GM23248 (cell line): ENCODE data around the gene COBLL1. TPM values are rescaled to one million over a fixed set of nuclear protein-coding genes. Genes with fewer than 3 reads are reported as not detected.
A peak's percentile ranks its signal among the peaks of the same experiment; 100 is the strongest.

Source experiments
- DNase-seq: peaks from one replicate; pipeline ENCODE4 v3.0.0-alpha.2; 2015
- H2AFZ ChIP-seq: fragments of 200-600 bp; sonication (generic); 2 replicates; pipeline ENCODE4 v1.6.1; 2016; ENCODE audit warnings: antibody characterized with exemption
- H3F3A ChIP-seq: fragments of 200-600 bp; sonication (generic); 2 replicates; pipeline ENCODE4 v1.6.1; 2016; ENCODE audit warnings: mild to moderate bottlenecking, antibody characterized with exemption, mixed run types; ENCODE audit not compliant: insufficient read depth
- H3K27ac ChIP-seq: fragments of 200-600 bp; sonication (generic); 2 replicates; pipeline ENCODE4 v1.5.1; 2016; ENCODE audit warnings: mild to moderate bottlenecking
- H3K27me3 ChIP-seq: fragments of 200-600 bp; sonication (generic); replicated peaks from 2 replicates; pipeline ENCODE4 v1.6.1; 2016; ENCODE audit warnings: mild to moderate bottlenecking; ENCODE audit not compliant: insufficient read depth
- H3K36me3 ChIP-seq: fragments of 200-600 bp; sonication (generic); 2 replicates; pipeline ENCODE4 v1.6.1; 2016; ENCODE audit warnings: low read depth, mild to moderate bottlenecking
- H3K4me1 ChIP-seq: fragments of 200-600 bp; sonication (generic); 2 replicates; pipeline ENCODE4 v1.6.1; 2016; ENCODE audit warnings: mild to moderate bottlenecking; ENCODE audit not compliant: insufficient read depth
- H3K4me2 ChIP-seq: fragments of 200-600 bp; sonication (generic); one replicate; pipeline ENCODE4 v1.6.1; 2016; ENCODE audit warnings: mild to moderate bottlenecking; ENCODE audit not compliant: unreplicated experiment
- H3K4me3 ChIP-seq: fragments of 200-600 bp; sonication (generic); 2 replicates; pipeline ENCODE4 v1.5.1; 2016; ENCODE audit warnings: mild to moderate bottlenecking
- H3K79me2 ChIP-seq: fragments of 200-600 bp; sonication (generic); 2 replicates; pipeline ENCODE4 v1.6.1; 2016; ENCODE audit warnings: mild to moderate bottlenecking; ENCODE audit not compliant: insufficient read depth
- H3K9ac ChIP-seq: fragments of 200-600 bp; sonication (generic); 2 replicates; pipeline ENCODE4 v1.6.1; 2016; ENCODE audit warnings: mild to moderate bottlenecking
- H3K9me2 ChIP-seq: fragments of 200-600 bp; sonication (generic); 2 replicates; pipeline ENCODE4 v1.6.1; 2016; ENCODE audit warnings: mixed run types, mild to moderate bottlenecking, moderate library complexity; ENCODE audit not compliant: insufficient read depth
- H3K9me3 ChIP-seq: fragments of 200-600 bp; sonication (generic); one replicate; pipeline ENCODE4 v1.6.1; 2017; ENCODE audit warnings: low read depth
- H4K20me1 ChIP-seq: fragments of 200-600 bp; sonication (generic); 2 replicates; pipeline ENCODE4 v1.6.0; 2016; ENCODE audit not compliant: insufficient read depth
- EZH2 ChIP-seq: fragments of 200-600 bp; sonication (generic); IDR thresholded peaks from 2 replicates; pipeline ENCODE4 v1.6.1; 2018; ENCODE audit warnings: antibody characterized with exemption, mild to moderate bottlenecking; ENCODE audit not compliant: insufficient read depth, poor library complexity, severe bottlenecking
- EZH2phosphoT487 ChIP-seq: fragments of 200-600 bp; sonication (generic); IDR thresholded peaks from 2 replicates; pipeline ENCODE4 v1.6.1; 2018; ENCODE audit warnings: antibody characterized with exemption, moderate library complexity, mild to moderate bottlenecking, low read depth; ENCODE audit not compliant: insufficient read depth
- WGBS, 2 experiments: methylation state at CpG; one replicate each; pipeline ENCODE4 v1.1.6; 2015 to 2017; ENCODE audit warnings: low lambda C conversion rate in 2 of 2, low coverage in 1 of 2; ENCODE audit errors: missing lambda C conversion rate in 2 of 2; 5-methylcytosine and 5-hydroxymethylcytosine counted together
- in situ Hi-C: fragments of 300-500 bp; cut with MboI; formaldehyde crosslinking; loops from 2 replicates; pipeline ENCODE4 v1.15.0; 2020
- polyA plus RNA-seq: library from polyadenylated mRNA; unstranded; fragments of >200 nt; fragmentation: Nextera tagmentation; extraction: Ambion mirVana; gene quantifications from 2 replicates; pipeline ENCODE4 v1.2.1, GENCODE V29; 2016
- total RNA-seq: library from RNA; depleted of rRNA; stranded (reverse); fragments of >200 nt; shearing (Covaris generic); gene quantifications from 2 replicates; pipeline ENCODE4 v1.2.3, GENCODE V29; 2014

The COBLL1 gene
- total and polyA plus RNA-seq, 2 experiments from 2014 or later, result 1.8 to 2.2 TPM

DNA sequence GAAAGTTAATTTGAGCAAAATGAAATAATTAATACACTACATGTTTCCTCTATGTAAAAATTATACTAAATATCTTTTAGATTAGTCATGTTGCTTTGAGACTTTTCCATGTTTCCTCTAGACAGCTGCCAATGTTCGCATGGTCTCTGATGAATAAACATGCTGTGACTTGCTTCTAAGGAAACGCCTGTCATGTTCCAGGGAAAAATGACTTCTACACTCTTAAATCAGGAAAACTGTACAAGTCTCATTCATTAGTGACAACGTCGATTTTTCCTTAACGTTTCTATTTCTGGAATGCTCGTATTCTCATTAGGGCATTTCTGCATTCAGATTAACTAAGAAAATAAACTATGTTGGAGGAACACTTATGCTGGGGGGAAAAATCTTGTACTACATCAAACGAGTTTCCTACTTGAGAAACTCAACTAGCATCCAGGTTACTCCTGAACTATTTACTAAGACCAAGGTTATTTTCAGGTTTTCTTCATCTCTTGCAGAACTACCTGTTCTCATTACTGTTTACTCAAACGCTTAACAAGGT lies 1.6 kb downstream of the COBLL1 start:
- Histone ChIP-seq H2AFZ (peak overlapping the region; percentile 83), H3K36me3 (no peaks in the 10 kb centered on the region), H3K27me3 (no peaks in the 10 kb centered on the region), H4K20me1 (no peaks in the 10 kb centered on the region), H3K27ac (no peak overlapping the region), H3F3A (peaks cover 11% of the 10 kb centered on the region), H3K4me3 (peak overlapping the region; percentile 79), H3K9ac (no peak overlapping the region), H3K4me2 (peak overlapping the region; percentile 79), H3K79me2 (no peaks in the 10 kb centered on the region), H3K9me3 (no peaks in the 10 kb centered on the region), H3K9me2 (no peaks in the 10 kb centered on the region), H3K4me1 (peaks cover 18% of the 10 kb centered on the region)
- WGBS, 2 experiments, result 8 to 11% methylated on average over 8 of the region's 8 CpGs
- no peak for TF ChIP-seq EZH2
- no peak for TF ChIP-seq EZH2phosphoT487
- peak; percentile 54 for DNase-seq
- in situ Hi-C loops, result no loop called here

DNA sequence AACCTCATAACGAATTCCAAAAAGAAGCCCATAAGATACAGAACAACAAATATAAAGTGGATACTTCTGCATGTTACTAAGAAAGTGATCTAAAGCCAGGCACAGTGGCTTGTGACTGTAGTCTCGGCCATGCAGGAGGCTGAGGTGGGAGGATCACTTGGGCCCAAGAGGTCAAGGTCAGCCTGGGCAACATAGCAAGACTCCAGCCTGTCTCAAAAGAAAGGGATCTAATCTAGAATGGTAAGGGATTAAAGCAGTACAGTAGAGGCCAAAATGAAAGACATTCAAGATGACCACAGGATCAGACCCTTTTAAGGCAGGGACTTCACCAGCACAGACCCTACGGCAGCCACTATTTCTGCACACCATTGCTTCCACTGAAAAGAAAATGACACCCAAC lies 3.8 kb downstream of the COBLL1 start:
- in situ Hi-C loops, result no loop called here
- no peaks in the 10 kb centered on the region for H4K20me1 ChIP-seq
- no peak overlapping the region for H3K27ac ChIP-seq
- no peak overlapping the region for H3K9ac ChIP-seq
- H3K36me3 ChIP-seq, result no peaks in the 10 kb centered on the region
- no peak overlapping the region for H3K4me2 ChIP-seq
- no peaks in the 10 kb centered on the region for H3K9me2 ChIP-seq
- no peak overlapping the region for H2AFZ ChIP-seq
- 94% methylated on average over 3 of the region's 3 CpGs for WGBS, 2 experiments
- TF ChIP-seq EZH2phosphoT487 (no peak), EZH2 (no peak)
- H3K79me2 ChIP-seq, result no peaks in the 10 kb centered on the region
- no peak for DNase-seq
- H3F3A ChIP-seq, result peaks cover 2% of the 10 kb centered on the region
- no peaks in the 10 kb centered on the region for H3K27me3 ChIP-seq
- H3K9me3 ChIP-seq, result no peaks in the 10 kb centered on the region
- peaks cover 10% of the 10 kb centered on the region for H3K4me1 ChIP-seq
- no peak overlapping the region for H3K4me3 ChIP-seq

DNA sequence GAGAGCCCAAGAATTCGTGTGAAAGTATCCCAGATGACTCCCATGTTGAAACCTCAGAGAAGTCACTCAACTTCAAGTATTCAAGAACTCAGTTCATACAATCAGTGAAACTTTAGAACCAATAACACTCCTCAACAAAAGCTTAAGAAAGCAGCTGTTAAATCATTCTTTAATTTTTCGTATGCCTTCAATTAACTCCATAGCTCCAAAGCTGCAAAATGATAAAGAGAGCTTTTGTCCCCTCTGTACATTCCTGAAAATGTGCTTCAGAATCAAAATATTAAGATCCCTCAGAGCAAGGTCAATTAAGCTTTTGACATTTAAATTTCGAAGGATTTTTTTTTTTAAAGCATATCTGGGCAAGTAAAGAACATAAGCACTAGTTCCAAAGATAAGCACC lies 4.7 kb downstream of the COBLL1 start:
- Histone ChIP-seq H3K9me3 (no peaks in the 10 kb centered on the region), H3K27me3 (no peaks in the 10 kb centered on the region), H3K79me2 (no peaks in the 10 kb centered on the region), H3K36me3 (no peaks in the 10 kb centered on the region), H3K4me2 (no peak overlapping the region), H3F3A (no peaks in the 10 kb centered on the region), H4K20me1 (no peaks in the 10 kb centered on the region), H3K9me2 (no peaks in the 10 kb centered on the region), H2AFZ (no peak overlapping the region), H3K27ac (no peak overlapping the region), H3K4me1 (peaks cover 9% of the 10 kb centered on the region), H3K9ac (no peak overlapping the region), H3K4me3 (no peak overlapping the region)
- WGBS, 2 experiments, result 68 to 73% methylated on average over 3 of the region's 3 CpGs
- no peak for TF ChIP-seq EZH2
- TF ChIP-seq EZH2phosphoT487, result no peak
- in situ Hi-C loops, result no loop called here
- no peak for DNase-seq

DNA sequence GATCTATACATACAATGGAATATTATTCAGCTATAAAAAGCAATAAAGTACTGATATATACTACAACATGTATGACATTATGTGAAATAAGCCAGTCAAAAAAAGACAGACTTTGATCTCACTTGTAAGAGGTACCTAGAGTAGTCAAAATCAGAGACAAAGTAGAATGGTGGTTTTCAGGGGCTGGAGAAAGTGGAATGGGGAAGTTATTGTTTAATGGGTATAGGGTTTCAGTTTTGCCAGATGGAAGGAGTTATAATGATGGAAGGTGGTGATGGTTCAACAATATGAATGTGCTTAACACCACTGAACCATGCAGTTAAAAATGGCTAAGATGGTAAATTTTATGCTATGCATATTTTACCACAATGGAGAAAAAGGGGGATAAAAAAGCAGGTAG lies 6.3 kb downstream of the COBLL1 start:
- TF ChIP-seq EZH2 (no peak), EZH2phosphoT487 (no peak)
- Histone ChIP-seq H3K9me3 (no peaks in the 10 kb centered on the region), H3K9ac (no peak overlapping the region), H4K20me1 (no peaks in the 10 kb centered on the region), H3K79me2 (no peaks in the 10 kb centered on the region), H3K4me2 (no peak overlapping the region), H3K9me2 (no peaks in the 10 kb centered on the region), H3K27me3 (no peaks in the 10 kb centered on the region), H3F3A (no peaks in the 10 kb centered on the region), H3K4me3 (no peak overlapping the region), H3K4me1 (peaks cover 5% of the 10 kb centered on the region), H3K36me3 (no peaks in the 10 kb centered on the region), H3K27ac (no peak overlapping the region), H2AFZ (no peak overlapping the region)
- no peak for DNase-seq
- in situ Hi-C loops, result no loop called here

DNA sequence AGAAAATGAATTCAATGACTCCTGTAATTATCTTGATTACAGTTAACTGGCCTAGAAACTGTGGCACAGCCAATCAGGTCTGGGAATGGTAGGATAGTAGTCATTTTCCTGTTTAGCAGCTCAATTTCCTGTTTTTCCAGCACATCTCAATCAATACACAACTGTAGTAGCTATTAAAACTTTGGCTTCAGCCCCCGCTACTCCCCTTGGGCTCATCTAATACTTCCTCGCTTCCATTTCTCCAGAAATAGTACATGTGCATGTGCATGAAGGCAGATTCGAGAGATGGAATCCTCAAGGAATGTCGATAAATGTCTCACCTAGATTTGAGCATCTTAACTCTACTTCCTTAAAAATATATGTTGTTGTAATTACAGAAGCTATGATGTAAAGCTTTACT lies 9.7 kb downstream of the COBLL1 start:
- in situ Hi-C loops, result no loop called here
- WGBS, 2 experiments, result 93 to 95% methylated on average over 4 of the region's 4 CpGs

More for the DNA sequence above, 9.7 kb downstream of the COBLL1 start:
- no peak overlapping the region for H3K4me2 ChIP-seq
- H3K27ac ChIP-seq, result no peak overlapping the region
- H4K20me1 ChIP-seq, result no peaks in the 10 kb centered on the region
- DNase-seq, result no peak
- no peaks in the 10 kb centered on the region for H3K9me3 ChIP-seq
- no peaks in the 10 kb centered on the region for H3K79me2 ChIP-seq
- H3K9me2 ChIP-seq, result no peaks in the 10 kb centered on the region
- 0 out of 2 replicates have a peak, but pooled peaks cover 2% of the 10 kb centered on the region for H3K4me1 ChIP-seq
- H3F3A ChIP-seq, result no peaks in the 10 kb centered on the region
- no peak overlapping the region for H3K4me3 ChIP-seq
- TF ChIP-seq EZH2 (no peak), EZH2phosphoT487 (no peak)
- H3K27me3 ChIP-seq, result no peaks in the 10 kb centered on the region
- H3K9ac ChIP-seq, result no peak overlapping the region
- no peaks in the 10 kb centered on the region for H3K36me3 ChIP-seq
- H2AFZ ChIP-seq, result no peak overlapping the region
